ENCODE data around the gene CCDC27.

- TF ChIP-seq CTCF (IDR thresholded peaks at IDR 0.05 in 8 of 11, conservative IDR thresholded peaks at IDR 0.05 in 3 of 11): no peak
- no peak for TF ChIP-seq POLR2A (IDR thresholded peaks at IDR 0.05)
- TF ChIP-seq POLR2AphosphoS5 (IDR thresholded peaks at IDR 0.05): no peak
Observed at GRCh38 chr1:3707939-3708328, 44.3 kb upstream of the CCDC27 start.

Measured in spleen (tissue), 7 donors.